ENCODE results near the gene IL13RA1.

The IL13RA1 gene

DNA sequence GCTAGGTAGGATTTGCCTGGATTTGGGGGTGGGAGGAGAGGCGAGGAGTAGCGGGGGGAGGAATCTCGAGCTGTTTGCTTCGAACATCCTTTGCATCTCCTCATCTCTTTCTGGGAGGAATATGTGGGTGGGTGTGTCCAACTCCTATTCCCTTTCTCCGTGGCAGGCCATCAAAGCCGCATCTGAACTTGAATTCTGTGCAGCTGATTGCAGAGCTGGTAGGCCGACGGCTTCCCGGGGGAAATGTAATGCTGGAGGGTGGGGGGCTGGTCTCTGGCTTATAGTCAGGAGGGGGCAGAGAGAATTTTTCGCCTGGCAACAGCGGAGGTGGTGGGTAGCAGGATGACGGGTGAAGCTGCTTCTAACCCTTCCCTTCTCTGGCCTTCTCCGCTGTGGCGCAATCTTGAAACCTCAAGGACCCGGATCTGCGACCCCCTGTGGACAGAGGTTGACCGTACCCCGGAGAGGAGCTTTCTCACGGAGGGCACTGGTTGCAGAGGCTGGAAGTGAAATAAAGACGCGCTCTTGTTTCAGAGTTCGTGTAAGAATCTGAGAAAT is 96.8 kb downstream of the IL13RA1 start:
- Histone ChIP-seq H3K27me3 (ENCODE audit: insufficient read depth, low read length) (no peaks in the 10 kb centered on the region), H4K20me1 (ENCODE audit: insufficient read depth, low read length) (no peaks in the 10 kb centered on the region), H3K9me2 (ENCODE audit: low read depth, low read length) (no peaks in the 10 kb centered on the region), H3F3A (ENCODE audit: insufficient read depth, low read length) (no peaks in the 10 kb centered on the region), H3K4me1 (ENCODE audit: insufficient read depth, low read length, severe bottlenecking) (peaks cover 8% of the 10 kb centered on the region), H3K36me3 (ENCODE audit: insufficient read depth, low read length) (no peaks in the 10 kb centered on the region), H3K4me2 (ENCODE audit: low read length) (peak overlapping the region; percentile 61), H3K27ac (ENCODE audit: low read depth, low read length, poor library complexity, severe bottlenecking) (no peak overlapping the region), H3K79me2 (ENCODE audit: insufficient read depth, low read length) (no peaks in the 10 kb centered on the region), H3K4me3 (ENCODE audit: low read depth, low read length, poor library complexity, severe bottlenecking) (peak overlapping the region; percentile 42), H2AFZ (ENCODE audit: low read length) (no peak overlapping the region), H3K9me3 (ENCODE audit: low read length) (no peaks in the 10 kb centered on the region), H3K9ac (ENCODE audit: low read length) (no peak overlapping the region)
- TF ChIP-seq EZH2 (IDR thresholded peaks at IDR 0.05; ENCODE audit: borderline replicate concordance, low read length) (no peak), CTCF (IDR thresholded peaks at IDR 0.05; ENCODE audit: low read length) (no peak)

DNA sequence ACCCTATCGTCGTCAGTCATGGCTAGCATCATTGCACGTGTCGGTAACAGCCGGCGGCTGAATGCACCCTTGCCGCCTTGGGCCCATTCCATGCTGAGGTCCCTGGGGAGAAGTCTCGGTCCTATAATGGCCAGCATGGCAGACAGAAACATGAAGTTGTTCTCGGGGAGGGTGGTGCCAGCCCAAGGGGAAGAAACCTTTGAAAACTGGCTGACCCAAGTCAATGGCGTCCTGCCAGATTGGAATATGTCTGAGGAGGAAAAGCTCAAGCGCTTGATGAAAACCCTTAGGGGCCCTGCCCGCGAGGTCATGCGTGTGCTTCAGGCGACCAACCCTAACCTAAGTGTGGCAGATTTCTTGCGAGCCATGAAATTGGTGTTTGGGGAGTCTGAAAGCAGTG is 97.8 kb downstream of the IL13RA1 start:
- Histone ChIP-seq H3K9ac (ENCODE audit: low read length) (no peak overlapping the region), H3K4me2 (ENCODE audit: low read length) (no peak overlapping the region), H3K79me2 (ENCODE audit: insufficient read depth, low read length) (no peaks in the 10 kb centered on the region), H2AFZ (ENCODE audit: low read length) (no peak overlapping the region), H3K4me3 (ENCODE audit: low read depth, low read length, poor library complexity, severe bottlenecking) (no peak overlapping the region), H4K20me1 (ENCODE audit: insufficient read depth, low read length) (no peaks in the 10 kb centered on the region), H3K27ac (ENCODE audit: low read depth, low read length, poor library complexity, severe bottlenecking) (no peak overlapping the region), H3K9me2 (ENCODE audit: low read depth, low read length) (no peaks in the 10 kb centered on the region), H3K4me1 (ENCODE audit: insufficient read depth, low read length, severe bottlenecking) (peaks cover 8% of the 10 kb centered on the region), H3K36me3 (ENCODE audit: insufficient read depth, low read length) (no peaks in the 10 kb centered on the region), H3K9me3 (ENCODE audit: low read length) (no peaks in the 10 kb centered on the region), H3F3A (ENCODE audit: insufficient read depth, low read length) (no peaks in the 10 kb centered on the region), H3K27me3 (ENCODE audit: insufficient read depth, low read length) (no peaks in the 10 kb centered on the region)
- no peak for TF ChIP-seq EZH2 (IDR thresholded peaks at IDR 0.05; ENCODE audit: borderline replicate concordance, low read length)
- no peak for TF ChIP-seq CTCF (IDR thresholded peaks at IDR 0.05; ENCODE audit: low read length)

DNA sequence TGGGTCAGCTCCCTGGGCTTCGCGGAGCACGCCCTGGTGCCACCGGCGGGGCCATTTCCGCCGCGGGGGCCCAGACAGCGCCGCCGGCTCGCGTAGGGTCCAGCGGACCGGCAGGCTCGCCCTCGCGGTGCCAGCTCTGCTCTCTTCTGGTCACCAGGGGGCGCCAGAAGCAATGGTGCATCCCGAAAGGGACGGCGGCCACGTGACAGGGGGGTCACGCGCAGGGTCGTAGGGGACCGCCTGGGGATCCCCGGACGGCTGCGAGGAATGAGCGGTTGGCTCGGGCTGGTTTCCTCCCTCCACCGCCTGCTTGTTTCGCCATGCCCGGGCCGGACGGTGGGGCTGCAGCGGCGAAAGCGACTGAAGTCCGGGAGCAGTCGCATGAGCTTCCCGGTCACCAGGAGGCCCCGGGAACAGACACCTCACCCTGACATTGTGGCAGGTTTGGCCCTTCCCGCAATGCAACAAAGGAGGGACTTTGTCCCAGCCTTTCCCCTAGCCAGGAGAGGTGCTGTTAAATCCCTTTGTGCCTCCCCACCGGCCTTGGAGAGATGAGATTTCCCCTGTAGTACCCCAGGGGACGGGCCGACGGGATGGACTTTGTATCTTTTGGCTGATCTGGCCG is 112.0 kb downstream of the IL13RA1 start:
- Histone ChIP-seq H3K36me3 (ENCODE audit: insufficient read depth, low read length) (no peaks in the 10 kb centered on the region), H3K9ac (ENCODE audit: low read length) (peak overlapping the region; percentile 46; the same call in 1 of the 2 replicates), H3K4me1 (ENCODE audit: insufficient read depth, low read length, severe bottlenecking) (peaks cover 10% of the 10 kb centered on the region), H3K79me2 (ENCODE audit: insufficient read depth, low read length) (no peaks in the 10 kb centered on the region), H3K9me3 (ENCODE audit: low read length) (no peaks in the 10 kb centered on the region), H3K4me3 (ENCODE audit: low read depth, low read length, poor library complexity, severe bottlenecking) (peak overlapping the region; percentile 64), H4K20me1 (ENCODE audit: insufficient read depth, low read length) (no peaks in the 10 kb centered on the region), H3K27me3 (ENCODE audit: insufficient read depth, low read length) (no peaks in the 10 kb centered on the region), H3K9me2 (ENCODE audit: low read depth, low read length) (no peaks in the 10 kb centered on the region), H2AFZ (ENCODE audit: low read length) (peak overlapping the region; percentile 75; the same call in 1 of the 2 replicates), H3K27ac (ENCODE audit: low read depth, low read length, poor library complexity, severe bottlenecking) (no peak overlapping the region), H3F3A (ENCODE audit: insufficient read depth, low read length) (no peaks in the 10 kb centered on the region), H3K4me2 (ENCODE audit: low read length) (peak overlapping the region; percentile 83)
- TF ChIP-seq EZH2 (IDR thresholded peaks at IDR 0.05; ENCODE audit: borderline replicate concordance, low read length) (no peak), CTCF (IDR thresholded peaks at IDR 0.05; ENCODE audit: low read length) (peak; percentile 47)

All from OCI-LY1 (cell line).